SK-N-MC (cell line): ENCODE measurements around the gene WSB2.

ENCODE experiments used
- EZH2 ChIP-seq: fragments of 200-600 bp; sonication (generic); IDR thresholded peaks from one replicate; pipeline ENCODE4 v1.6.1; 2017; ENCODE audit warnings: antibody characterized with exemption
- FOXP2 ChIP-seq: optimal IDR thresholded peaks from 2 replicates; pipeline ENCODE3; 2011; ENCODE audit warnings: mild to moderate bottlenecking, moderate library complexity; ENCODE audit not compliant: insufficient read depth; ENCODE audit errors: extremely low read length, control extremely low read depth
- POLR2AphosphoS5 ChIP-seq: IDR thresholded peaks from 2 replicates; pipeline ENCODE4 v1.6.1; 2012; ENCODE audit warnings: mild to moderate bottlenecking, low read depth, low read length, borderline replicate concordance

DNA sequence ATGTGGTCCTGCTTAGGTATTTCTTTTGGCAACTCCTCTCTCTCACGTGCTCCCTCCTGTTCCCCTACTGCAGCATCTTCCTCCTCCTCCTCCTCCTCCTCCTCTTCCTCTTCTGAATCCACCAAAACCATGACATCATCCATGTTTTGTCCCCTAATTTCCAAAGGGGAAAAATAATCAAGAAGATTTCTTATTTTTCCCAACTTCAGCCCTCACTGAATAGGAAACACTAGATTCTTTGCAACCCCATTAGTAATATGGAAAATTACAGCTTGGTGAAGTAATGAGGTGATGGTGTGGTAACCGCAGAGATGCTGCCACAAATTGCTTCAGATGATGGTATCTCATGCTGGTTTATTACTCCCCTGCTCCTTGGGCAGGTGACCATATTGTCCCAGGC lies 7.5 kb upstream of the WSB2 start:
- TF ChIP-seq POLR2AphosphoS5 = no peak
- no peak for TF ChIP-seq EZH2
- no peak for TF ChIP-seq FOXP2
